ENCODE results near the gene RARG.

GRCh38 chr12:53212931-53213330 lies 19.1 kb downstream of the RARG start:
- TF ChIP-seq TAF1 (IDR thresholded peaks at IDR 0.05; ENCODE audit: borderline replicate concordance, insufficient read depth, low read length) (no peak), POLR2AphosphoS5 (IDR thresholded peaks at IDR 0.05; ENCODE audit: low read depth, low read length) (no peak), REST (IDR thresholded peaks at IDR 0.05; ENCODE audit: insufficient read depth in 1 of 2, low read depth in 2 of 2, low read length in 2 of 2) (no peak)

Data from PFSK-1 (cell line).